SU-DHL-6 (cell line): ENCODE results near the gene NUP62.

ENCODE experiments used
- H2AFZ ChIP-seq: fragments of 200-600 bp; sonication (generic); 2 replicates; pipeline ENCODE4 v1.6.1; 2014; ENCODE audit warnings: low read depth, mild to moderate bottlenecking, moderate library complexity, mixed read lengths, antibody characterized with exemption, low read length; ENCODE audit not compliant: severe bottlenecking
- H3F3A ChIP-seq: fragments of 200-600 bp; shearing (Covaris generic); 2 replicates; pipeline ENCODE4 v1.6.0; 2016; ENCODE audit warnings: antibody characterized with exemption, mild to moderate bottlenecking; ENCODE audit not compliant: insufficient read depth
- H3K27ac ChIP-seq: fragments of 200-600 bp; sonication (generic); 2 replicates; pipeline ENCODE4 v1.5.1; 2016; ENCODE audit warnings: low read depth, mild to moderate bottlenecking, low read length, moderate library complexity, mixed read lengths
- H3K27me3 ChIP-seq: fragments of 200-600 bp; sonication (generic), shearing (Covaris generic); 2 replicates; pipeline ENCODE4 v1.6.0; 2014; ENCODE audit warnings: mild to moderate bottlenecking, low read length
- H3K36me3 ChIP-seq: fragments of 200-600 bp; sonication (generic); 2 replicates; pipeline ENCODE4 v1.6.1; 2014; ENCODE audit warnings: mild to moderate bottlenecking, low read length, mixed read lengths
- H3K4me2 ChIP-seq: fragments of 300-600, 200-600 bp; shearing (Covaris generic), sonication (generic); 2 replicates; pipeline ENCODE4 v1.6.0; 2014; ENCODE audit warnings: low read length, low read depth, mild to moderate bottlenecking; ENCODE audit not compliant: poor library complexity, severe bottlenecking
- H3K4me3 ChIP-seq: fragments of 200-600 bp; sonication (generic); 2 replicates; pipeline ENCODE4 v1.5.1; 2014; ENCODE audit warnings: antibody characterized with exemption, low read length, mild to moderate bottlenecking, mixed read lengths; ENCODE audit not compliant: insufficient read depth, poor library complexity, severe bottlenecking
- H3K79me2 ChIP-seq: fragments of 200-600 bp; sonication (generic); 2 replicates; pipeline ENCODE4 v1.6.1; 2014; ENCODE audit warnings: mild to moderate bottlenecking, low read length, moderate library complexity; ENCODE audit not compliant: insufficient read depth
- H3K9ac ChIP-seq: fragments of 200-600 bp; sonication (generic); 2 replicates; pipeline ENCODE4 v1.7.0; 2014; ENCODE audit warnings: mild to moderate bottlenecking, low read length
- H3K9me2 ChIP-seq: fragments of 200-600 bp; sonication (generic); replicated peaks from 2 replicates; pipeline ENCODE4 v1.6.1; 2014; ENCODE audit warnings: low read length; ENCODE audit not compliant: insufficient read depth
- H3K9me3 ChIP-seq: fragments of 200-600 bp; sonication (generic); 2 replicates; pipeline ENCODE4 v1.6.1; 2014; ENCODE audit warnings: low read length, mixed read lengths; ENCODE audit not compliant: insufficient read depth
- H4K20me1 ChIP-seq: fragments of 200-600 bp; sonication (generic); 2 replicates; pipeline ENCODE4 v1.6.1; 2014; ENCODE audit warnings: low read depth, mild to moderate bottlenecking, antibody characterized with exemption, low read length, moderate library complexity, mixed read lengths
- CTCF ChIP-seq: fragments of 200-600 bp; sonication (generic); IDR thresholded peaks from one replicate; pipeline ENCODE4 v1.5.1; 2017; ENCODE audit warnings: antibody characterized with exemption, mild to moderate bottlenecking, low read length, moderate library complexity; ENCODE audit not compliant: insufficient read depth, poor library complexity, severe bottlenecking
- EZH2phosphoT487 ChIP-seq: fragments of 200-600 bp; sonication (generic), shearing (Covaris generic); conservative IDR thresholded peaks from 2 replicates; pipeline ENCODE4 v1.6.1; 2018; ENCODE audit warnings: mild to moderate bottlenecking, antibody characterized with exemption, low read length, moderate library complexity, mixed read lengths

Gene NUP62

GRCh38 chr19:49939721-49940481, 10.6 kb upstream of the NUP62 start:
- H3F3A ChIP-seq, result peaks cover 6% of the 10 kb centered on the region
- no peak overlapping the region for H2AFZ ChIP-seq
- H3K79me2 ChIP-seq, result no peaks in the 10 kb centered on the region
- H3K36me3 ChIP-seq, result no peaks in the 10 kb centered on the region
- H3K4me3 ChIP-seq, result no peak overlapping the region
- no peaks in the 10 kb centered on the region for H3K9me2 ChIP-seq
- H3K9me3 ChIP-seq, result no peaks in the 10 kb centered on the region
- H3K27ac ChIP-seq, result no peak overlapping the region
- H3K4me2 ChIP-seq, result no peak overlapping the region
- no peaks in the 10 kb centered on the region for H3K27me3 ChIP-seq
- H3K9ac ChIP-seq, result no peak overlapping the region
- H4K20me1 ChIP-seq, result no peaks in the 10 kb centered on the region
- TF ChIP-seq CTCF (no peak), EZH2phosphoT487 (no peak)

DNA sequence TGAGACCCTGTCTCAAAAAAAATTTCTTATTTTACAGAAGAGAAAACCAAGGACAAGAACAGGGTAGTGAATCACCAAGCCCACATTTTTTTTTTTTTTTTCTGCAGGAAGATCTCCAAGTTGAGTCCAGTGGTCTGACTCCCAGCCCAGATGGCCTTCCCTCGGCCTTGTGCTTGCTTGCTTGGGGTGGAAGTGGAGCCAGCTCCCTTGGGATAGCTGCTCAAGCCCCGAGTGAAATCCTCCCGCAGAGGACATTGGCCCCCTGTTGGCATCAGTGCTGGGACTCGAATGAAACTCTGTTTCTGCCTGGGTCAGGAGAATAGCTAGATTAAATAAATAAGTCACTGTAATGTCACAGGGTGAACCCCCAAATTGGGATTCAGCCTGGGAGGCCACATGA, 9.4 kb upstream of the NUP62 start:
- Histone ChIP-seq H3K9me3 (no peaks in the 10 kb centered on the region), H3K36me3 (no peaks in the 10 kb centered on the region), H3K9ac (no peak overlapping the region), H3K27me3 (no peaks in the 10 kb centered on the region), H3F3A (peaks cover 6% of the 10 kb centered on the region), H3K27ac (no peak overlapping the region), H3K9me2 (no peaks in the 10 kb centered on the region), H3K79me2 (no peaks in the 10 kb centered on the region), H3K4me2 (no peak overlapping the region), H4K20me1 (no peaks in the 10 kb centered on the region), H2AFZ (no peak overlapping the region), H3K4me3 (no peak overlapping the region)
- TF ChIP-seq CTCF, result no peak

- no peaks in the 10 kb centered on the region for H3K9me2 ChIP-seq
- H3K9ac ChIP-seq, result no peak overlapping the region
- H3K9me3 ChIP-seq, result no peaks in the 10 kb centered on the region
- no peak overlapping the region for H2AFZ ChIP-seq
- no peaks in the 10 kb centered on the region for H4K20me1 ChIP-seq
- no peak overlapping the region for H3K27ac ChIP-seq
- H3K4me2 ChIP-seq, result peak overlapping the region; percentile 35
- peaks cover 6% of the 10 kb centered on the region for H3F3A ChIP-seq
- H3K79me2 ChIP-seq, result no peaks in the 10 kb centered on the region
- H3K27me3 ChIP-seq, result no peaks in the 10 kb centered on the region
- no peaks in the 10 kb centered on the region; the same call in 1 of the 2 replicates for H3K36me3 ChIP-seq
- H3K4me3 ChIP-seq, result no peak overlapping the region
- TF ChIP-seq CTCF, result peak; percentile 97
- no peak for TF ChIP-seq EZH2phosphoT487
Observed at GRCh38 chr19:49937750-49938381, 8.6 kb upstream of the NUP62 start.
